ENCODE results near the gene PIK3CG. TPM values are rescaled to one million over a fixed set of nuclear protein-coding genes. Genes with fewer than 3 reads are reported as not detected.

Gene PIK3CG
- total RNA-seq, 1 experiment from 2014 or later, result 0.05 TPM

DNA sequence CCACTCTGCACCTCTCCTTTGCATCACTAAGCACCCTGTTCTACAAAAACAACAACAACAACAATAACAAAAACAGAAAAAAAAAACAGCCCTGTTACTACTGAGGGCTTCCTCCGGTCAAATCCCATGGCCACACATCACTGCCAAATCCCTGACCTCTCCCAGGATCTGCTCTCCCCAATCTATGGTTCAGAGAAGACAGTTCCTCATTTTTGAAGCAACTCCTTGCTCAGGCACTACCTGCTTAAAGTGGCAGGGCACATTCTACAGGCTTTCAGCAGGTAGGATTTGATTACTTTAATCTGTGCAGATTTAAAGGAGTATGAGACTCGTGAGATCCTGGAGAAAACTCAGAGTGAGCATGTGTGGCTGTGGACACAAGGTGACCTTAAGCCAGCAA lies 46.9 kb downstream of the PIK3CG start:
- DNase-seq (ENCODE audit: low read depth, low spot score) (no peak), ATAC-seq (no peak)
- TF ChIP-seq, protein P1, sequence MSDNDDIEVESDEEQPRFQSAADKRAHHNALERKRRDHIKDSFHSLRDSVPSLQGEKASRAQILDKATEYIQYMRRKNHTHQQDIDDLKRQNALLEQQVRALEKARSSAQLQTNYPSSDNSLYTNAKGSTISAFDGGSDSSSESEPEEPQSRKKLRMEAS (IDR thresholded peaks at IDR 0.05), result no peak
- TF ChIP-seq SP1 (IDR thresholded peaks at IDR 0.05; ENCODE audit: low read depth) (no peak), SIN3A (IDR thresholded peaks at IDR 0.05; ENCODE audit: low read depth) (no peak), EGR1 (IDR thresholded peaks at IDR 0.05; ENCODE audit: low read depth) (no peak), RAD21 (IDR thresholded peaks at IDR 0.05; ENCODE audit: low read depth) (no peak), ZFX (IDR thresholded peaks at IDR 0.05) (no peak), POLR2A (IDR thresholded peaks at IDR 0.05; ENCODE audit: borderline replicate concordance, extremely low read depth, insufficient read depth, insufficient read length) (no peak), ELF1 (IDR thresholded peaks at IDR 0.05; ENCODE audit: borderline replicate concordance, low read depth) (no peak), POLR2AphosphoS5 (IDR thresholded peaks at IDR 0.05; ENCODE audit: low read depth, low read length) (no peak), SRF (IDR thresholded peaks at IDR 0.05; ENCODE audit: low read depth) (no peak)
- TF ChIP-seq, protein P2, sequence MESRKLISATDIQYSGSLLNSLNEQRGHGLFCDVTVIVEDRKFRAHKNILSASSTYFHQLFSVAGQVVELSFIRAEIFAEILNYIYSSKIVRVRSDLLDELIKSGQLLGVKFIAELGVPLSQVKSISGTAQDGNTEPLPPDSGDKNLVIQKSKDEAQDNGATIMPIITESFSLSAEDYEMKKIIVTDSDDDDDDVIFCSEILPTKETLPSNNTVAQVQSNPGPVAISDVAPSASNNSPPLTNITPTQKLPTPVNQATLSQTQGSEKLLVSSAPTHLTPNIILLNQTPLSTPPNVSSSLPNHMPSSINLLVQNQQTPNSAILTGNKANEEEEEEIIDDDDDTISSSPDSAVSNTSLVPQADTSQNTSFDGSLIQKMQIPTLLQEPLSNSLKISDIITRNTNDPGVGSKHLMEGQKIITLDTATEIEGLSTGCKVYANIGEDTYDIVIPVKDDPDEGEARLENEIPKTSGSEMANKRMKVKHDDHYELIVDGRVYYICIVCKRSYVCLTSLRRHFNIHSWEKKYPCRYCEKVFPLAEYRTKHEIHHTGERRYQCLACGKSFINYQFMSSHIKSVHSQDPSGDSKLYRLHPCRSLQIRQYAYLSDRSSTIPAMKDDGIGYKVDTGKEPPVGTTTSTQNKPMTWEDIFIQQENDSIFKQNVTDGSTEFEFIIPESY (IDR thresholded peaks at IDR 0.05; ENCODE audit: extremely low read depth, insufficient replicate concordance, low read length), result no peak
- TF ChIP-seq, protein P3, sequence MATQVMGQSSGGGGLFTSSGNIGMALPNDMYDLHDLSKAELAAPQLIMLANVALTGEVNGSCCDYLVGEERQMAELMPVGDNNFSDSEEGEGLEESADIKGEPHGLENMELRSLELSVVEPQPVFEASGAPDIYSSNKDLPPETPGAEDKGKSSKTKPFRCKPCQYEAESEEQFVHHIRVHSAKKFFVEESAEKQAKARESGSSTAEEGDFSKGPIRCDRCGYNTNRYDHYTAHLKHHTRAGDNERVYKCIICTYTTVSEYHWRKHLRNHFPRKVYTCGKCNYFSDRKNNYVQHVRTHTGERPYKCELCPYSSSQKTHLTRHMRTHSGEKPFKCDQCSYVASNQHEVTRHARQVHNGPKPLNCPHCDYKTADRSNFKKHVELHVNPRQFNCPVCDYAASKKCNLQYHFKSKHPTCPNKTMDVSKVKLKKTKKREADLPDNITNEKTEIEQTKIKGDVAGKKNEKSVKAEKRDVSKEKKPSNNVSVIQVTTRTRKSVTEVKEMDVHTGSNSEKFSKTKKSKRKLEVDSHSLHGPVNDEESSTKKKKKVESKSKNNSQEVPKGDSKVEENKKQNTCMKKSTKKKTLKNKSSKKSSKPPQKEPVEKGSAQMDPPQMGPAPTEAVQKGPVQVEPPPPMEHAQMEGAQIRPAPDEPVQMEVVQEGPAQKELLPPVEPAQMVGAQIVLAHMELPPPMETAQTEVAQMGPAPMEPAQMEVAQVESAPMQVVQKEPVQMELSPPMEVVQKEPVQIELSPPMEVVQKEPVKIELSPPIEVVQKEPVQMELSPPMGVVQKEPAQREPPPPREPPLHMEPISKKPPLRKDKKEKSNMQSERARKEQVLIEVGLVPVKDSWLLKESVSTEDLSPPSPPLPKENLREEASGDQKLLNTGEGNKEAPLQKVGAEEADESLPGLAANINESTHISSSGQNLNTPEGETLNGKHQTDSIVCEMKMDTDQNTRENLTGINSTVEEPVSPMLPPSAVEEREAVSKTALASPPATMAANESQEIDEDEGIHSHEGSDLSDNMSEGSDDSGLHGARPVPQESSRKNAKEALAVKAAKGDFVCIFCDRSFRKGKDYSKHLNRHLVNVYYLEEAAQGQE (IDR thresholded peaks at IDR 0.05; ENCODE audit: low read depth), result no peak
- TF ChIP-seq, protein P4, sequence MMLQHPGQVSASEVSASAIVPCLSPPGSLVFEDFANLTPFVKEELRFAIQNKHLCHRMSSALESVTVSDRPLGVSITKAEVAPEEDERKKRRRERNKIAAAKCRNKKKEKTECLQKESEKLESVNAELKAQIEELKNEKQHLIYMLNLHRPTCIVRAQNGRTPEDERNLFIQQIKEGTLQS (IDR thresholded peaks at IDR 0.05), result no peak
- H3K79me2 ChIP-seq (ENCODE audit: insufficient read depth, low read length), result no peaks in the 10 kb centered on the region
- H3K27me3 ChIP-seq (ENCODE audit: insufficient read depth, low read length), result no peaks in the 10 kb centered on the region
- no peaks in the 10 kb centered on the region; the same call in 1 of the 2 replicates for H3K9me2 ChIP-seq (ENCODE audit: insufficient read depth)
- ChIA-PET POLR2A (no interaction called here), CTCF (no interaction called here), RAD21 (ENCODE audit: low non-redundant PET in 1 of 2, low total read pairs in 2 of 2, uncharacterized antibody in 2 of 2, unreplicated experiment in 2 of 2) (no interaction called here)
- BruUV-seq (replicated peaks), result no TSS peak
- H2AFZ ChIP-seq (ENCODE audit: low read depth, low read length, poor library complexity, severe bottlenecking), result no peak overlapping the region
- no peaks in the 10 kb centered on the region for H4K20me1 ChIP-seq (ENCODE audit: insufficient read depth)
- no peak overlapping the region for H3K4me2 ChIP-seq (ENCODE audit: low read length)
- intact Hi-C loops (cut with micrococcal nuclease), result no loop called here
- H3K9me3 ChIP-seq (ENCODE audit: control insufficient read depth in 1 of 2, insufficient read depth in 1 of 2, low read depth in 1 of 2, low read length in 2 of 2), result no peaks in the 10 kb centered on the region
- no peak overlapping the region for H3K4me3 ChIP-seq (replicated peaks in 1 of 2; ENCODE audit: low read depth in 1 of 2, low read length in 2 of 2)
- H3K4me1 ChIP-seq (ENCODE audit: control insufficient read depth in 1 of 2, insufficient read depth in 2 of 2, low read length in 2 of 2), result no peaks in the 10 kb centered on the region
- H3K27ac ChIP-seq (ENCODE audit: low read depth, low read length), result no peak overlapping the region
- H3K36me3 ChIP-seq (ENCODE audit: control insufficient read depth in 1 of 2, insufficient read depth in 2 of 2, low read length in 2 of 2), result no peaks in the 10 kb centered on the region
- no peak overlapping the region for H3K9ac ChIP-seq (ENCODE audit: low read length)

Measured in HCT116 (cell line).